Measurements from ENCODE around the gene BICC1. TPM values are rescaled to one million over a fixed set of nuclear protein-coding genes. Genes with fewer than 3 reads are reported as not detected.

BICC1 gene
- total RNA-seq, 1 donor from 2014 or later: 41.0 TPM

DNA sequence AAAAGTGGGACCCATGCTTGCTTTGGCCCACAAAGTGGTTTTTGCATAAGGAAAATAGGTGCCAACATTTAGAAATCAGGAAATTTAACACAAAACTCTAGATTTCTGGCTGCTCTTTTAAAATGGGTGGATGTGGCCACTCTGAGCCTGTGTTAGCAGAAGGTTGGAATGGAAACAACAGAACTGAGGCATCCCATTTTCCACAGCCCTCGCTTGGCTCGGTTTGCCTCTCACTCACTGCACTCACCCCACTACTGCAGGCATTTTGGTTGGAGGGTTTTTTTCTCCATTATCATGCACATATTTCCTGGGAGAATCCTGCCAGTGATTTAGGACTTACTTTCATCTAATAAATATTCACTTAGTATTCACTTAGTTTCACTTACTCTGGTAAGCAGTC, 178.9 kb downstream of the BICC1 start:
- H3K27ac Mint-ChIP-seq (ENCODE audit: unreplicated experiment): no peak overlapping the region
- H3K4me3 Mint-ChIP-seq (ENCODE audit: unreplicated experiment): no peak overlapping the region
- no peak for DNase-seq (ENCODE audit: extremely low spot score, unreplicated experiment)

DNA sequence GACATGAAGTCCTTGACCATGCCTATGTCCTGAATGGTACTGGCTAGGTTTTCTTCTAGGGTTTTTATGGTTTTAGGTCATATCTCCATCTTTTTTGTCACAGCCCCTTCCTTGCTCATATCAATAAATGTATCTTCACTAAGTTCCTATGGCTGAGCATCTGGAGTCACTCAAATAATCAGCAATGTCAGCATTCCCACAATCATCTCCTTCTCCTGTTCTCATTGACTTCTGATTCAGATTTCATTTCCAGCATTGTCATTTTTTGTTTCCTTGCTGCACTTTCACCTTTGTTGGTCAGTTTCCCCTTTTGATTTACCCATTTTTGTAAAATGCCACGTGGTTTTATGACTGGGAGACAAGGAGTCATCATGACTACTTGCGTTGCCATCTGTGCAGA, 181.2 kb downstream of the BICC1 start:
- TF ChIP-seq, protein P1, sequence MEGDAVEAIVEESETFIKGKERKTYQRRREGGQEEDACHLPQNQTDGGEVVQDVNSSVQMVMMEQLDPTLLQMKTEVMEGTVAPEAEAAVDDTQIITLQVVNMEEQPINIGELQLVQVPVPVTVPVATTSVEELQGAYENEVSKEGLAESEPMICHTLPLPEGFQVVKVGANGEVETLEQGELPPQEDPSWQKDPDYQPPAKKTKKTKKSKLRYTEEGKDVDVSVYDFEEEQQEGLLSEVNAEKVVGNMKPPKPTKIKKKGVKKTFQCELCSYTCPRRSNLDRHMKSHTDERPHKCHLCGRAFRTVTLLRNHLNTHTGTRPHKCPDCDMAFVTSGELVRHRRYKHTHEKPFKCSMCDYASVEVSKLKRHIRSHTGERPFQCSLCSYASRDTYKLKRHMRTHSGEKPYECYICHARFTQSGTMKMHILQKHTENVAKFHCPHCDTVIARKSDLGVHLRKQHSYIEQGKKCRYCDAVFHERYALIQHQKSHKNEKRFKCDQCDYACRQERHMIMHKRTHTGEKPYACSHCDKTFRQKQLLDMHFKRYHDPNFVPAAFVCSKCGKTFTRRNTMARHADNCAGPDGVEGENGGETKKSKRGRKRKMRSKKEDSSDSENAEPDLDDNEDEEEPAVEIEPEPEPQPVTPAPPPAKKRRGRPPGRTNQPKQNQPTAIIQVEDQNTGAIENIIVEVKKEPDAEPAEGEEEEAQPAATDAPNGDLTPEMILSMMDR (IDR thresholded peaks at IDR 0.05): no peak
- H3K27ac Mint-ChIP-seq (ENCODE audit: unreplicated experiment): no peak overlapping the region
- peaks cover 18% of the 10 kb centered on the region for H3K4me1 Mint-ChIP-seq (ENCODE audit: unreplicated experiment)
- H3K27me3 Mint-ChIP-seq (ENCODE audit: unreplicated experiment): no peaks in the 10 kb centered on the region
- H3K9me3 Mint-ChIP-seq (ENCODE audit: unreplicated experiment): peaks cover 9% of the 10 kb centered on the region
- no peak for DNase-seq (ENCODE audit: extremely low spot score, unreplicated experiment)
- H3K4me3 Mint-ChIP-seq (ENCODE audit: unreplicated experiment): no peak overlapping the region
- H3K36me3 Mint-ChIP-seq (ENCODE audit: unreplicated experiment): peaks cover 9% of the 10 kb centered on the region

More for the DNA sequence above, 178.9 kb downstream of the BICC1 start:
- Mint-ChIP-seq H3K9me3 (ENCODE audit: unreplicated experiment) (peaks cover 11% of the 10 kb centered on the region), H3K27me3 (ENCODE audit: unreplicated experiment) (no peaks in the 10 kb centered on the region), H3K4me1 (ENCODE audit: unreplicated experiment) (peaks cover 1% of the 10 kb centered on the region), H3K36me3 (ENCODE audit: unreplicated experiment) (peaks cover 19% of the 10 kb centered on the region)
- TF ChIP-seq, protein P1 (IDR thresholded peaks at IDR 0.05): no peak

DNA sequence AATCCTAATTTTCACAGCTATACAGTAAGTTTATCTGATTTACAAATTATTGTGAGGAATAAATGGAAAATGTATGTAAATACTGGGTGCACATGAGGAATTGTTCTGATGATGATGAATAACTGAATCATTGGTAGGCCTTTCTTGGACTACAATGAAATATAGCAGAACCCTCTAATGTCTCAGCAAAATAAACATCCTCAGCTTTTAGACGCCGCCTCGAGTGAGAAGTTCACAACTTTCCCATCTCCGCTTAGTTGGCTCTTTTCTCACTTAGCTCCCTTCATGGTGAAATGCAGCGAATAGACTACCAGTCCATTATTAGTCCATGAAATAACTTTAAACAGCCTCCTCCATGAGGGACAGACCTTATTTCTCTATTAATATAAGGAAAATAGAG, 182.3 kb downstream of the BICC1 start:
- Mint-ChIP-seq H3K4me3 (ENCODE audit: unreplicated experiment) (no peak overlapping the region), H3K36me3 (ENCODE audit: unreplicated experiment) (peaks cover 9% of the 10 kb centered on the region), H3K9me3 (ENCODE audit: unreplicated experiment) (peaks cover 9% of the 10 kb centered on the region), H3K27ac (ENCODE audit: unreplicated experiment) (no peak overlapping the region), H3K27me3 (ENCODE audit: unreplicated experiment) (no peaks in the 10 kb centered on the region), H3K4me1 (ENCODE audit: unreplicated experiment) (peaks cover 28% of the 10 kb centered on the region)
- TF ChIP-seq, protein P1 (IDR thresholded peaks at IDR 0.05): no peak
- DNase-seq (ENCODE audit: extremely low spot score, unreplicated experiment): no peak

DNA sequence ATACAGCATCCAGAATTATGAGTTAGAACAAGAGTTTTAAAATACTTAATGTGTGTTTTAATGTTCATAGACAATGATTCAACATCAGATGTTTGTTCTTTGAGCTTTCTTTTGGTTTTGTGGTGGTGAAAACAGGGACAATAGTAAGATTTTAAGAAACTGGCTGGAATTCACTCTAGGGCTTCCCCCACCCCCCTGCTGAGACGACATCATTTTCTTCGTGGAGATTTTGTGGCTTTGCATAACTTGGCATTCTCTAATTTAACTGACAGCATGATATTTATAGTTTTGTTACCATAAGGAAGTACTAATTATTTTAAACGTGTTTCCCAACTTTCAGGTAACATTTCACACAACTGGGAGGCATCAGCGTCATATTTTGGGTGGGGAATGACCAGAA, 184.1 kb downstream of the BICC1 start:
- peak overlapping the region; percentile 37 for H3K27ac Mint-ChIP-seq (ENCODE audit: unreplicated experiment)
- TF ChIP-seq, protein P1 (IDR thresholded peaks at IDR 0.05): no peak
- H3K4me1 Mint-ChIP-seq (ENCODE audit: unreplicated experiment): peaks cover 44% of the 10 kb centered on the region
- H3K27me3 Mint-ChIP-seq (ENCODE audit: unreplicated experiment): no peaks in the 10 kb centered on the region
- H3K4me3 Mint-ChIP-seq (ENCODE audit: unreplicated experiment): no peak overlapping the region
- H3K36me3 Mint-ChIP-seq (ENCODE audit: unreplicated experiment): peaks cover 8% of the 10 kb centered on the region
- no peak for DNase-seq (ENCODE audit: extremely low spot score, unreplicated experiment)
- peaks cover 5% of the 10 kb centered on the region for H3K9me3 Mint-ChIP-seq (ENCODE audit: unreplicated experiment)

DNA sequence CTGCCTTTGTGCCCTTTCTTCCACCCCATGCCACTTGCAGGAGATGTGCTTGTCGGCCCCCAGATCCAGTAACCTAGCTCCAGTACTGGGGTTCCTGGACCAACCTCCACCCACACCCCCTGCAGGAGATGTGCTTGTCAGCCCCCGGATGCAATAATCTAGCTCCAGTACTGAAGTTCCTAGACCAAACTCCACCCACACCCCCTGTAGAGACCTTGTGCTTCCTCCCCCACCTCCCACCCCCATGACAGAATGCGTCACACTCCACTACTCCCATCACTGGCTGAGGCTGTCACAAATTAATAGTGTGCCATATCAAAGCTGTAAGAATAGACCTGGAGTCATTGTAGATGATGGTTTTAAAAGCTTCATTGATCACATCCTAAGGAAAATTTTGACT, 185.0 kb downstream of the BICC1 start:
- Mint-ChIP-seq H3K36me3 (ENCODE audit: unreplicated experiment) (peaks cover 5% of the 10 kb centered on the region), H3K27ac (ENCODE audit: unreplicated experiment) (no peak overlapping the region), H3K9me3 (ENCODE audit: unreplicated experiment) (no peaks in the 10 kb centered on the region), H3K4me3 (ENCODE audit: unreplicated experiment) (no peak overlapping the region), H3K4me1 (ENCODE audit: unreplicated experiment) (peaks cover 53% of the 10 kb centered on the region), H3K27me3 (ENCODE audit: unreplicated experiment) (no peaks in the 10 kb centered on the region)
- TF ChIP-seq, protein P1 (IDR thresholded peaks at IDR 0.05): no peak
- no peak for DNase-seq (ENCODE audit: extremely low spot score, unreplicated experiment)

Measured in osteocyte (in vitro differentiated cells).